Measurements from ENCODE around the gene EXOC3L1. TPM values are rescaled to one million over a fixed set of nuclear protein-coding genes. Genes with fewer than 3 reads are reported as not detected.

Gene EXOC3L1
- total RNA-seq, 4 donors from 2014 or later, result 0.45 to 2.0 (median 1.9) TPM

- H3K4me1 ChIP-seq, result peaks cover 60% of the 10 kb centered on the region
- H3K9me3 ChIP-seq, result no peaks in the 10 kb centered on the region
- peaks cover 44% of the 10 kb centered on the region for H3K36me3 ChIP-seq
- no peak for TF ChIP-seq EP300 (IDR thresholded peaks at IDR 0.05)
- TF ChIP-seq POLR2AphosphoS5 (IDR thresholded peaks at IDR 0.05), result no peak
- no peak for TF ChIP-seq POLR2A (IDR thresholded peaks at IDR 0.05)
- no peak for TF ChIP-seq CTCF (IDR thresholded peaks at IDR 0.05)
- no peaks in the 10 kb centered on the region for H3K27me3 ChIP-seq
- H3K4me3 ChIP-seq, result no peak overlapping the region
- WGBS, result 70% methylated on average over 2 of the region's 5 CpGs
- H3K27ac ChIP-seq, result no peak overlapping the region
- DNase-seq (ENCODE audit: low spot score in 2 of 2), result no peak
These were observed 5.7 kb upstream of the EXOC3L1 start for GRCh38 chr16:67195676-67196075.

- H3K27ac ChIP-seq, result no peak overlapping the region
- no peak overlapping the region for H3K4me3 ChIP-seq
- peaks cover 44% of the 10 kb centered on the region for H3K36me3 ChIP-seq
- H3K27me3 ChIP-seq, result no peaks in the 10 kb centered on the region
- peaks cover 50% of the 10 kb centered on the region for H3K4me1 ChIP-seq
- 84% methylated on average over 6 of the region's 6 CpGs for WGBS
- TF ChIP-seq POLR2A (IDR thresholded peaks at IDR 0.05) (no peak), EP300 (IDR thresholded peaks at IDR 0.05) (no peak), POLR2AphosphoS5 (IDR thresholded peaks at IDR 0.05) (no peak), CTCF (IDR thresholded peaks at IDR 0.05) (no peak)
- no peak for DNase-seq (ENCODE audit: low spot score in 2 of 2)
- H3K9me3 ChIP-seq, result no peaks in the 10 kb centered on the region
These were observed 4.3 kb upstream of the EXOC3L1 start for GRCh38 chr16:67194260-67194659.

GRCh38 chr16:67193536-67193935, 3.6 kb upstream of the EXOC3L1 start:
- no peak for TF ChIP-seq POLR2A (IDR thresholded peaks at IDR 0.05)
- TF ChIP-seq CTCF (IDR thresholded peaks at IDR 0.05), result no peak
- no peak for TF ChIP-seq POLR2AphosphoS5 (IDR thresholded peaks at IDR 0.05)
- TF ChIP-seq EP300 (IDR thresholded peaks at IDR 0.05), result no peak
- no peaks in the 10 kb centered on the region for H3K27me3 ChIP-seq
- H3K27ac ChIP-seq, result no peak overlapping the region
- H3K4me3 ChIP-seq, result peak overlapping the region; percentile 83
- no peaks in the 10 kb centered on the region for H3K9me3 ChIP-seq
- H3K4me1 ChIP-seq, result peaks cover 43% of the 10 kb centered on the region
- H3K36me3 ChIP-seq, result peaks cover 44% of the 10 kb centered on the region
- no peak for DNase-seq (ENCODE audit: low spot score in 2 of 2)

- H3K4me3 ChIP-seq, result peak overlapping the region; percentile 83
- TF ChIP-seq POLR2A (IDR thresholded peaks at IDR 0.05) (no peak), EP300 (IDR thresholded peaks at IDR 0.05) (no peak), POLR2AphosphoS5 (IDR thresholded peaks at IDR 0.05) (no peak), CTCF (IDR thresholded peaks at IDR 0.05) (no peak)
- H3K36me3 ChIP-seq, result peaks cover 41% of the 10 kb centered on the region
- 25% methylated on average over 17 of the region's 17 CpGs for WGBS
- DNase-seq (ENCODE audit: low spot score in 2 of 2), result no peak
- no peaks in the 10 kb centered on the region for H3K9me3 ChIP-seq
- no peaks in the 10 kb centered on the region for H3K27me3 ChIP-seq
- peak overlapping the region; percentile 55 for H3K27ac ChIP-seq
- peaks cover 36% of the 10 kb centered on the region for H3K4me1 ChIP-seq
These were observed 2.9 kb upstream of the EXOC3L1 start for GRCh38 chr16:67192781-67193361.

GRCh38 chr16:67191995-67192681, 2.2 kb upstream of the EXOC3L1 start, which contains the start of gene E2F4:
Gene E2F4 (plus strand): TSS chr16:67192155. CDS start chr16:67192228, 73 bp downstream.
- Histone ChIP-seq H3K27me3 (no peaks in the 10 kb centered on the region), H3K9me3 (no peaks in the 10 kb centered on the region), H3K4me3 (peak within 1 kb of the TSS; percentile 83), H3K36me3 (peaks cover 34% of the 10 kb centered on the region), H3K27ac (peak within 1 kb of the TSS; percentile 55), H3K4me1 (peaks cover 29% of the 10 kb centered on the region)
- TF ChIP-seq POLR2A (IDR thresholded peaks at IDR 0.05) (peak in 1 of 2 donors; percentile 72), POLR2AphosphoS5 (IDR thresholded peaks at IDR 0.05) (peak in 2 of 3 donors; percentile 56 to 75), CTCF (IDR thresholded peaks at IDR 0.05) (no peak), EP300 (IDR thresholded peaks at IDR 0.05) (no peak)
- 0% methylated on average over 11 of the region's 54 CpGs for WGBS
- peak; percentile 93 to 95 for DNase-seq (ENCODE audit: low spot score in 2 of 2)
